Neural cell (in vitro differentiated cells): Measurements from ENCODE around the gene MST1. TPM values are rescaled to one million over a fixed set of nuclear protein-coding genes. Genes with fewer than 3 reads are reported as not detected.

Experiments
- H2AFZ ChIP-seq: fragments of 200-600, 300-800 bp; sonication (generic), shearing (Covaris generic); 2 replicates; pipeline ENCODE4 v1.6.0; 2014; ENCODE audit warnings: low read depth, mild to moderate bottlenecking, antibody characterized with exemption, low read length, moderate library complexity
- H3F3A ChIP-seq: fragments of 200-600 bp; shearing (Covaris generic); 2 replicates; pipeline ENCODE4 v1.6.1; 2016; ENCODE audit warnings: mild to moderate bottlenecking, moderate library complexity, mixed read lengths, antibody characterized with exemption, low read length; ENCODE audit not compliant: insufficient read depth, poor library complexity, severe bottlenecking
- H3K27ac ChIP-seq: fragments of 200-600, 300-800 bp; sonication (generic), shearing (Covaris generic); 2 replicates; pipeline ENCODE4 v1.5.1; 2014; ENCODE audit warnings: mild to moderate bottlenecking, low read length, moderate library complexity
- H3K27me3 ChIP-seq: fragments of 300-800, 200-600 bp; sonication (generic), shearing (Covaris generic); 2 replicates; pipeline ENCODE4 v1.6.0; 2014; ENCODE audit warnings: mild to moderate bottlenecking, low read depth, low read length, moderate library complexity; ENCODE audit not compliant: insufficient read depth
- H3K36me3 ChIP-seq: fragments of 300-800, 200-600 bp; sonication (generic), shearing (Covaris generic); 2 replicates; pipeline ENCODE4 v1.5.1; 2014; ENCODE audit warnings: mild to moderate bottlenecking, antibody characterized with exemption, low read length, moderate library complexity; ENCODE audit not compliant: insufficient read depth
- H3K4me2 ChIP-seq: fragments of 300-800, 200-600 bp; sonication (generic), shearing (Covaris generic); 2 replicates; pipeline ENCODE4 v1.6.0; 2014; ENCODE audit warnings: mild to moderate bottlenecking, low read length
- H3K4me3 ChIP-seq: fragments of 300-800, 200-600 bp; sonication (generic), shearing (Covaris generic); 2 replicates; pipeline ENCODE4 v1.5.1; 2014; ENCODE audit warnings: mild to moderate bottlenecking, low read length, moderate library complexity
- H3K79me2 ChIP-seq: fragments of 200-600 bp; shearing (Covaris generic); replicated peaks from 2 replicates; pipeline ENCODE4 v1.6.0; 2014; ENCODE audit warnings: mild to moderate bottlenecking, low read length, moderate library complexity; ENCODE audit not compliant: insufficient read depth
- H3K9ac ChIP-seq: fragments of 300-800, 200-600 bp; sonication (generic), shearing (Covaris generic); 2 replicates; pipeline ENCODE4 v1.6.1; 2016; ENCODE audit warnings: mild to moderate bottlenecking, low read length, mixed read lengths
- H3K9me2 ChIP-seq: fragments of 200-600 bp; shearing (Covaris generic); 2 replicates; pipeline ENCODE4 v1.6.1; 2016; ENCODE audit warnings: mild to moderate bottlenecking, low read length, mixed read lengths; ENCODE audit not compliant: insufficient read depth
- H3K9me3 ChIP-seq: fragments of 200-600, 300-800 bp; sonication (generic), shearing (Covaris generic); 2 replicates; pipeline ENCODE4 v1.6.1; 2016; ENCODE audit warnings: mild to moderate bottlenecking, mixed run types, low read length, moderate library complexity, mixed read lengths
- H4K20me1 ChIP-seq: fragments of 200-600 bp; shearing (Covaris generic); 2 replicates; pipeline ENCODE4 v1.6.1; 2016; ENCODE audit warnings: mild to moderate bottlenecking, mixed run types; ENCODE audit not compliant: insufficient read depth
- CTCF ChIP-seq: fragments of 450-650 bp; IDR thresholded peaks from 2 replicates; pipeline ENCODE4 v1.5.1; 2014; ENCODE audit warnings: antibody characterized with exemption, mild to moderate bottlenecking, moderate library complexity; ENCODE audit not compliant: poor library complexity, severe bottlenecking
- EP300 ChIP-seq: fragments of 450-650 bp; conservative IDR thresholded peaks from 2 replicates; pipeline ENCODE4 v1.6.1; 2014; ENCODE audit warnings: antibody characterized with exemption, mild to moderate bottlenecking, moderate library complexity; ENCODE audit not compliant: poor library complexity, severe bottlenecking
- EZH2 ChIP-seq: fragments of 200-600, 300-800 bp; shearing (Covaris generic), sonication (generic); IDR thresholded peaks from 2 replicates; pipeline ENCODE4 v1.6.1; 2014; ENCODE audit warnings: antibody characterized with exemption, low read length, borderline replicate concordance, mild to moderate bottlenecking; ENCODE audit not compliant: insufficient read depth, poor library complexity, severe bottlenecking
- MXI1 ChIP-seq: fragments of 450-650 bp; conservative IDR thresholded peaks from 2 replicates; pipeline ENCODE4 v1.6.1; 2014; ENCODE audit warnings: antibody characterized with exemption, mild to moderate bottlenecking; ENCODE audit not compliant: poor library complexity, severe bottlenecking
- POLR2AphosphoS5 ChIP-seq: IDR thresholded peaks from 2 replicates; pipeline ENCODE4 v1.6.1; 2012
- RAD21 ChIP-seq: fragments of 450-650 bp; conservative IDR thresholded peaks from 2 replicates; pipeline ENCODE4 v1.6.1; 2014; ENCODE audit warnings: antibody characterized with exemption, mild to moderate bottlenecking, moderate library complexity
- REST ChIP-seq: IDR thresholded peaks from 2 replicates; pipeline ENCODE4 v1.6.1; 2012; ENCODE audit warnings: borderline replicate concordance
- SMC3 ChIP-seq: fragments of 450-650 bp; conservative IDR thresholded peaks from 2 replicates; pipeline ENCODE4 v1.6.1; 2014; ENCODE audit warnings: antibody characterized with exemption, mild to moderate bottlenecking, moderate library complexity; ENCODE audit not compliant: poor library complexity
- TAF1 ChIP-seq: IDR thresholded peaks from 2 replicates; pipeline ENCODE4 v1.6.1; 2012; ENCODE audit warnings: low read depth
- polyA plus RNA-seq: library from polyadenylated mRNA; depleted of rRNA; stranded (reverse); fragments of >200 nt; gene quantifications from 2 replicates; pipeline ENCODE4 v1.2.3, GENCODE V29; 2014

MST1 gene
- polyA plus RNA-seq, 1 donor from 2014 or later, result 64.0 TPM

GRCh38 chr3:49652903-49653415, 36.3 kb downstream of the MST1 start:
- H3K36me3 ChIP-seq, result no peaks in the 10 kb centered on the region
- H3K4me2 ChIP-seq, result no peak overlapping the region
- H3K9me3 ChIP-seq, result no peaks in the 10 kb centered on the region
- H3F3A ChIP-seq, result no peaks in the 10 kb centered on the region
- no peak overlapping the region for H3K4me3 ChIP-seq
- no peak overlapping the region for H2AFZ ChIP-seq
- no peak overlapping the region for H3K9ac ChIP-seq
- H3K27ac ChIP-seq, result no peak overlapping the region
- H3K9me2 ChIP-seq, result no peaks in the 10 kb centered on the region
- H3K27me3 ChIP-seq, result no peaks in the 10 kb centered on the region
- TF ChIP-seq TAF1 (no peak), SMC3 (no peak), EZH2 (no peak), REST (no peak), CTCF (no peak), RAD21 (no peak), EP300 (no peak), MXI1 (no peak), POLR2AphosphoS5 (no peak)
- H4K20me1 ChIP-seq, result no peaks in the 10 kb centered on the region
- no peaks in the 10 kb centered on the region for H3K79me2 ChIP-seq

- Histone ChIP-seq H3K9me3 (no peaks in the 10 kb centered on the region), H3K9ac (no peak overlapping the region), H3K79me2 (no peaks in the 10 kb centered on the region), H3K4me2 (no peak overlapping the region), H3K27me3 (no peaks in the 10 kb centered on the region), H4K20me1 (no peaks in the 10 kb centered on the region), H3F3A (no peaks in the 10 kb centered on the region), H3K27ac (no peak overlapping the region), H3K9me2 (no peaks in the 10 kb centered on the region), H3K36me3 (no peaks in the 10 kb centered on the region), H3K4me3 (no peak overlapping the region), H2AFZ (no peak overlapping the region)
- no peak for TF ChIP-seq REST
- no peak for TF ChIP-seq CTCF
- TF ChIP-seq RAD21, result no peak
- TF ChIP-seq EZH2, result no peak
- TF ChIP-seq POLR2AphosphoS5, result no peak
- TF ChIP-seq MXI1, result no peak
- no peak for TF ChIP-seq TAF1
- no peak for TF ChIP-seq SMC3
- TF ChIP-seq EP300, result no peak
These were observed 36.9 kb downstream of the MST1 start for GRCh38 chr3:49652218-49652902.
